ENCODE results near the gene HERC3. TPM values are rescaled to one million over a fixed set of nuclear protein-coding genes. Genes with fewer than 3 reads are reported as not detected.

Gene HERC3
- total and polyA plus RNA-seq, 2 of the 13 experiments (the other 11 are each of a cell fraction or from before 2014, with no cell fraction given) = 3.8 to 6.2 TPM

DNA sequence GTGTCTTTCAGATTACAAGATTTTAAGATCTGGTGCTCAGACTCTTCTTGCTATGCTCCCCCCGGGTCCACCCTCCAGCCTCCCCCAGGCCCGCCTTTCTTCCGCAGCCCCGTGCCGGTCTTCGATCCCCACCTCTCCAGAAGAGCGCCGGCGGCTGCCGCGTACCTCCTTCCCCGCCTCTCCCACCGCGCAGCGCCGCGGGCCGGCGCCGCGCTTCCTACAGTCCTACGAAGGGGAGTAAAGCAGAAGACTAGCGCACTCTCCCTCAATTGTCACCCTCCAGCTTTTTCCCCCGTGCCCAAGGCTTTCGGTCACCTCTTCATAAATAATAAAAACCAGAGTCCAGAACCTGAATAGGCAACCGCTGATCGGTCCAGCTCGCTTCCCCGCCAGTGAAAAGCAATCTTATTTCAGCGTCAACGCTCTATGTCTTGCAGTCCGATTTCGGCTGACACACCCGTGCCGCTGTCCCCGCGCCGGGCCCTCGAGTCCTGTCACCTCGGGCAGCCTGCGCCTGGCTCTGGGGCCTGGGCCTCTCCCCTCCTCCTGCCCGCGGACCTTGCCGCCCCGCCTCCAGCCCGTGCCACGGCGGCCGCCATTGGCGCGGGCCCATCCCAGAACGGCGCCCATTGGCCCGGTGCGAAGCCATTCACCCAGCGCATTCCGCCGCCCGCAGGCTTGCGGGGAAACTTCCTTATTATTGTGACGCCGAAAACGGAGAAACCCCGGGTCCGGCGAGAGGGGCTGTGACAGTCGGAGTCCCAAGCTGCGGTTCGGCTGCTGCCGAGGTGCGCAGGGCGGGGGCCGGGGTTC, at the start of gene HERC3 (continued):
- TF ChIP-seq MAZ (IDR thresholded peaks at IDR 0.05; ENCODE audit: borderline replicate concordance, low read depth, low read length) (0 out of 2 replicates have a peak, but pooled peaks have one; percentile 4), MAZ (CRISPR knock-in tag; IDR thresholded peaks at IDR 0.05; ENCODE audit: low read depth) (0 out of 2 replicates have a peak, but pooled peaks have one; percentile 22), PRMT3 (CRISPR knock-in tag; IDR thresholded peaks at IDR 0.05; ENCODE audit: borderline replicate concordance, low read depth) (no peak), MAFK (conservative IDR thresholded peaks at IDR 0.05 in 1 of 2, IDR thresholded peaks at IDR 0.05 in 1 of 2; ENCODE audit: low read length in 2 of 2) (no peak), ZNF558 (CRISPR knock-in tag; IDR thresholded peaks at IDR 0.05; ENCODE audit: borderline replicate concordance) (peak; percentile 19; the same call in 1 of the 2 replicates), MEF2D (CRISPR knock-in tag; IDR thresholded peaks at IDR 0.05) (no peak), RFXAP (CRISPR knock-in tag; IDR thresholded peaks at IDR 0.05; ENCODE audit: borderline replicate concordance) (0 out of 2 replicates have a peak, but pooled peaks have one; percentile 63), AHR (CRISPR knock-in tag; IDR thresholded peaks at IDR 0.05) (no peak), ZNF839 (CRISPR knock-in tag; IDR thresholded peaks at IDR 0.05; ENCODE audit: borderline replicate concordance) (no peak), ZBTB42 (CRISPR knock-in tag; IDR thresholded peaks at IDR 0.05) (no peak)
- TF ChIP-seq, protein P1, sequence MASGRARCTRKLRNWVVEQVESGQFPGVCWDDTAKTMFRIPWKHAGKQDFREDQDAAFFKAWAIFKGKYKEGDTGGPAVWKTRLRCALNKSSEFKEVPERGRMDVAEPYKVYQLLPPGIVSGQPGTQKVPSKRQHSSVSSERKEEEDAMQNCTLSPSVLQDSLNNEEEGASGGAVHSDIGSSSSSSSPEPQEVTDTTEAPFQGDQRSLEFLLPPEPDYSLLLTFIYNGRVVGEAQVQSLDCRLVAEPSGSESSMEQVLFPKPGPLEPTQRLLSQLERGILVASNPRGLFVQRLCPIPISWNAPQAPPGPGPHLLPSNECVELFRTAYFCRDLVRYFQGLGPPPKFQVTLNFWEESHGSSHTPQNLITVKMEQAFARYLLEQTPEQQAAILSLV (CRISPR knock-in tag; IDR thresholded peaks at IDR 0.05; ENCODE audit: borderline replicate concordance) = peak; percentile 72; the same call in 1 of the 2 replicates
- TF ChIP-seq, protein P2, sequence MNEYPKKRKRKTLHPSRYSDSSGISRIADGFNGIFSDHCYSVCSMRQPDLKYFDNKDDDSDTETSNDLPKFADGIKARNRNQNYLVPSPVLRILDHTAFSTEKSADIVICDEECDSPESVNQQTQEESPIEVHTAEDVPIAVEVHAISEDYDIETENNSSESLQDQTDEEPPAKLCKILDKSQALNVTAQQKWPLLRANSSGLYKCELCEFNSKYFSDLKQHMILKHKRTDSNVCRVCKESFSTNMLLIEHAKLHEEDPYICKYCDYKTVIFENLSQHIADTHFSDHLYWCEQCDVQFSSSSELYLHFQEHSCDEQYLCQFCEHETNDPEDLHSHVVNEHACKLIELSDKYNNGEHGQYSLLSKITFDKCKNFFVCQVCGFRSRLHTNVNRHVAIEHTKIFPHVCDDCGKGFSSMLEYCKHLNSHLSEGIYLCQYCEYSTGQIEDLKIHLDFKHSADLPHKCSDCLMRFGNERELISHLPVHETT (CRISPR knock-in tag; conservative IDR thresholded peaks at IDR 0.05) = no peak
- TF ChIP-seq, protein P3, sequence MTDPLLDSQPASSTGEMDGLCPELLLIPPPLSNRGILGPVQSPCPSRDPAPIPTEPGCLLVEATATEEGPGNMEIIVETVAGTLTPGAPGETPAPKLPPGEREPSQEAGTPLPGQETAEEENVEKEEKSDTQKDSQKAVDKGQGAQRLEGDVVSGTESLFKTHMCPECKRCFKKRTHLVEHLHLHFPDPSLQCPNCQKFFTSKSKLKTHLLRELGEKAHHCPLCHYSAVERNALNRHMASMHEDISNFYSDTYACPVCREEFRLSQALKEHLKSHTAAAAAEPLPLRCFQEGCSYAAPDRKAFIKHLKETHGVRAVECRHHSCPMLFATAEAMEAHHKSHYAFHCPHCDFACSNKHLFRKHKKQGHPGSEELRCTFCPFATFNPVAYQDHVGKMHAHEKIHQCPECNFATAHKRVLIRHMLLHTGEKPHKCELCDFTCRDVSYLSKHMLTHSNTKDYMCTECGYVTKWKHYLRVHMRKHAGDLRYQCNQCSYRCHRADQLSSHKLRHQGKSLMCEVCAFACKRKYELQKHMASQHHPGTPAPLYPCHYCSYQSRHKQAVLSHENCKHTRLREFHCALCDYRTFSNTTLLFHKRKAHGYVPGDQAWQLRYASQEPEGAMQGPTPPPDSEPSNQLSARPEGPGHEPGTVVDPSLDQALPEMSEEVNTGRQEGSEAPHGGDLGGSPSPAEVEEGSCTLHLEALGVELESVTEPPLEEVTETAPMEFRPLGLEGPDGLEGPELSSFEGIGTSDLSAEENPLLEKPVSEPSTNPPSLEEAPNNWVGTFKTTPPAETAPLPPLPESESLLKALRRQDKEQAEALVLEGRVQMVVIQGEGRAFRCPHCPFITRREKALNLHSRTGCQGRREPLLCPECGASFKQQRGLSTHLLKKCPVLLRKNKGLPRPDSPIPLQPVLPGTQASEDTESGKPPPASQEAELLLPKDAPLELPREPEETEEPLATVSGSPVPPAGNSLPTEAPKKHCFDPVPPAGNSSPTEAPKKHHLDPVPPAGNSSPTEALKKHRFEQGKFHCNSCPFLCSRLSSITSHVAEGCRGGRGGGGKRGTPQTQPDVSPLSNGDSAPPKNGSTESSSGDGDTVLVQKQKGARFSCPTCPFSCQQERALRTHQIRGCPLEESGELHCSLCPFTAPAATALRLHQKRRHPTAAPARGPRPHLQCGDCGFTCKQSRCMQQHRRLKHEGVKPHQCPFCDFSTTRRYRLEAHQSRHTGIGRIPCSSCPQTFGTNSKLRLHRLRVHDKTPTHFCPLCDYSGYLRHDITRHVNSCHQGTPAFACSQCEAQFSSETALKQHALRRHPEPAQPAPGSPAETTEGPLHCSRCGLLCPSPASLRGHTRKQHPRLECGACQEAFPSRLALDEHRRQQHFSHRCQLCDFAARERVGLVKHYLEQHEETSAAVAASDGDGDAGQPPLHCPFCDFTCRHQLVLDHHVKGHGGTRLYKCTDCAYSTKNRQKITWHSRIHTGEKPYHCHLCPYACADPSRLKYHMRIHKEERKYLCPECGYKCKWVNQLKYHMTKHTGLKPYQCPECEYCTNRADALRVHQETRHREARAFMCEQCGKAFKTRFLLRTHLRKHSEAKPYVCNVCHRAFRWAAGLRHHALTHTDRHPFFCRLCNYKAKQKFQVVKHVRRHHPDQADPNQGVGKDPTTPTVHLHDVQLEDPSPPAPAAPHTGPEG (CRISPR knock-in tag; IDR thresholded peaks at IDR 0.05) = no peak
- TF ChIP-seq, protein P4, sequence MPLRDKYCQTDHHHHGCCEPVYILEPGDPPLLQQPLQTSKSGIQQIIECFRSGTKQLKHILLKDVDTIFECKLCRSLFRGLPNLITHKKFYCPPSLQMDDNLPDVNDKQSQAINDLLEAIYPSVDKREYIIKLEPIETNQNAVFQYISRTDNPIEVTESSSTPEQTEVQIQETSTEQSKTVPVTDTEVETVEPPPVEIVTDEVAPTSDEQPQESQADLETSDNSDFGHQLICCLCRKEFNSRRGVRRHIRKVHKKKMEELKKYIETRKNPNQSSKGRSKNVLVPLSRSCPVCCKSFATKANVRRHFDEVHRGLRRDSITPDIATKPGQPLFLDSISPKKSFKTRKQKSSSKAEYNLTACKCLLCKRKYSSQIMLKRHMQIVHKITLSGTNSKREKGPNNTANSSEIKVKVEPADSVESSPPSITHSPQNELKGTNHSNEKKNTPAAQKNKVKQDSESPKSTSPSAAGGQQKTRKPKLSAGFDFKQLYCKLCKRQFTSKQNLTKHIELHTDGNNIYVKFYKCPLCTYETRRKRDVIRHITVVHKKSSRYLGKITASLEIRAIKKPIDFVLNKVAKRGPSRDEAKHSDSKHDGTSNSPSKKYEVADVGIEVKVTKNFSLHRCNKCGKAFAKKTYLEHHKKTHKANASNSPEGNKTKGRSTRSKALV (CRISPR knock-in tag; IDR thresholded peaks at IDR 0.05) = peak; percentile 68; the same call in 1 of the 2 replicates
- TF ChIP-seq, protein P5, sequence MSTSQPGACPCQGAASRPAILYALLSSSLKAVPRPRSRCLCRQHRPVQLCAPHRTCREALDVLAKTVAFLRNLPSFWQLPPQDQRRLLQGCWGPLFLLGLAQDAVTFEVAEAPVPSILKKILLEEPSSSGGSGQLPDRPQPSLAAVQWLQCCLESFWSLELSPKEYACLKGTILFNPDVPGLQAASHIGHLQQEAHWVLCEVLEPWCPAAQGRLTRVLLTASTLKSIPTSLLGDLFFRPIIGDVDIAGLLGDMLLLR (CRISPR knock-in tag; IDR thresholded peaks at IDR 0.05) = no peak
